C4-2B (cell line): ENCODE results near the gene AMZ1.

Experiments
- H3K27ac ChIP-seq: fragments of 450-650 bp; 2 replicates; pipeline ENCODE4 v1.5.1; 2017
- CTCF ChIP-seq: fragments of 450-650 bp; conservative IDR thresholded peaks from 2 replicates; pipeline ENCODE4 v1.5.1; 2017; ENCODE audit warnings: mild to moderate bottlenecking
- ZFX ChIP-seq: fragments of 450-650 bp; IDR thresholded peaks from 2 replicates; pipeline ENCODE4 v1.6.1; 2017

The AMZ1 gene

DNA sequence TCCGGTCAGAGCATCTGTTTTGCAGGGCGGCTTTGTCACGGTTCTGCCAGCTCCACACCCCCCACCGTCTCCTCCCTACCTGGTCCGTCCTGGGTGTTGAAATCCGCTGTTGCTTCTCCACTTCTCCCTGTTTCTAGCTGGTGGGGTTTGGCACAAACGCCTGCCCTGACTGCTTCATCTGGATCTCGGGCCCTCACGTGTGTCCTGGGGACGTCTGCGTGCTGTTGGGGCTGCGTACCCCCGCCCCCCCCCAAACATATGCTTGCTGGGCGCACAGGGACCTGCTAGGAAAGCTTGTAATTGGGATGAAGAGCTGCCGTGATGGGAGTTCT, 11.3 kb downstream of the AMZ1 start:
- no peak overlapping the region for H3K27ac ChIP-seq
- TF ChIP-seq ZFX (no peak), CTCF (no peak)

- TF ChIP-seq CTCF = no peak
- TF ChIP-seq ZFX = no peak
- H3K27ac ChIP-seq = no peak overlapping the region
Measured at GRCh38 chr7:2700141-2700850, 12.3 kb downstream of the AMZ1 start.

GRCh38 chr7:2701424-2701823, 13.4 kb downstream of the AMZ1 start:
- no peak overlapping the region for H3K27ac ChIP-seq
- TF ChIP-seq CTCF (no peak), ZFX (no peak)

GRCh38 chr7:2701832-2702593, 14.0 kb downstream of the AMZ1 start:
- no peak overlapping the region for H3K27ac ChIP-seq
- no peak for TF ChIP-seq CTCF
- no peak for TF ChIP-seq ZFX

- no peak overlapping the region for H3K27ac ChIP-seq
- no peak for TF ChIP-seq CTCF
- no peak for TF ChIP-seq ZFX
Measured at GRCh38 chr7:2702594-2702957, 14.6 kb downstream of the AMZ1 start.

DNA sequence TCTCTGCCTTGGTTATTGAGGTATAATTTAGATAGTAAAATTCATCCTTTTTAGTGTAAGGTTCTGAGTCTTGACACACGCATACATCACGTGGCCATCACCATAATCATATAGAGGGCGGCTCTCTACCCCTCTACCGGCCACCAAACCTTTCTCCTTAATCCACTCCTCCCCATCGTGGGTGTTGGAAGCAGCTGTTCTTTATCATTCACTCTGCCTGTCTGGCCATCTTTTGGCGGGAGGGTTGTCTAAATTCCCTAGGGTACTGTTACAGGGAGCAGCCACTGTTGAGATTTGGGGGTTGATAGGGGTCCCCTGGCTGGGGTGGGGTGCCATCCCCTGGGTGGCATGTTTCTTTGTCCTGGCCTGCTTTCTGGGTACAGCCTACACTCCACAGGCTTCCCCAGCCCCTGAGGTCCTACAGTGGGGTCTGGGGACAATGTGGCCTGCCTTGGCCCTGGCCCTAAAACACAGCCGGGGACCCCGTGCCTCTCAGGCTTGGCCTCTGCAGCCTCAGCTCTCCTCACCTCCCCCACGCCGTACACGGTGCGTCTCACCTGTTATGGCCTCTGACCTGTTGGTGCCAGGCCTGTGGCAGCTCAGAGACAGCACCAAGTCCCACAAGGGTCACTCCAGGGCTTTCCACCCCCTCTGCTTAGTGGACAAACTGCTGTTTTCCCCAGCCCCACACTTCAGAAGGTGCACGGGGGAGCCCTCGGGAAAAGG, 17.5 kb downstream of the AMZ1 start:
- H3K27ac ChIP-seq = no peak overlapping the region
- no peak for TF ChIP-seq CTCF

GRCh38 chr7:2706685-2707126, 18.7 kb downstream of the AMZ1 start:
- no peak overlapping the region for H3K27ac ChIP-seq
- TF ChIP-seq CTCF = no peak
- no peak for TF ChIP-seq ZFX
